ENCODE results near the gene GALNTL6. TPM values are rescaled to one million over a fixed set of nuclear protein-coding genes. Genes with fewer than 3 reads are reported as not detected.

The GALNTL6 gene
- total and polyA plus RNA-seq, 2 donors (not counting 3 experiments of a cell fraction or from before 2014, with no cell fraction given): not detected

GRCh38 chr4:173046818-173047217, 1233.6 kb downstream of the GALNTL6 start:
- H3K27ac ChIP-seq (ENCODE audit: insufficient read depth, low read depth, low read length): no peak overlapping the region
- dilution Hi-C loops (cut with MboI; ENCODE audit: extremely low pct_ligation_motif_present, low sequenced_read_pairs) (no loop called here), intact Hi-C loops (cut with micrococcal nuclease) (no loop called here)
- no peaks in the 10 kb centered on the region for H3K79me2 ChIP-seq (ENCODE audit: control insufficient read depth, insufficient read depth, low read length)
- no peak overlapping the region for H3K9ac ChIP-seq (replicated peaks; ENCODE audit: extremely low read depth, insufficient read depth, low read length)
- no peaks in the 10 kb centered on the region for H3K9me1 ChIP-seq (replicated peaks; ENCODE audit: control insufficient read depth, extremely low read depth, insufficient read depth, low read length)
- no peak for DNase-seq (ENCODE audit: low read depth, low spot score)
- H3K4me2 ChIP-seq (ENCODE audit: insufficient read depth, low read length): no peak overlapping the region
- ChIA-PET POLR2A (no interaction called here), CTCF (interaction anchor here (0.8 to 1.1 kb wide), 2 partner anchors 33 to 211 kb away, joined by 4 to 8 read pairs; no protein-coding TSS in a partner anchor)
- H3K4me3 ChIP-seq (replicated peaks in 1 of 3; ENCODE audit: insufficient read depth in 1 of 3, low read depth in 1 of 3, low read length in 3 of 3): no peak overlapping the region
- H2AFZ ChIP-seq (ENCODE audit: low read depth, low read length): no peak overlapping the region
- no peaks in the 10 kb centered on the region for H3K9me3 ChIP-seq (replicated peaks; ENCODE audit: control insufficient read depth, insufficient read depth, low read length)
- TF ChIP-seq JUN (IDR thresholded peaks at IDR 0.05; ENCODE audit: borderline replicate concordance, insufficient read depth, insufficient read length, low read depth) (no peak), CTCF (IDR thresholded peaks at IDR 0.05; ENCODE audit: extremely low read depth in 1 of 2, insufficient read depth in 1 of 2, low read depth in 1 of 2, low read length in 2 of 2) (no peak), GATA2 (IDR thresholded peaks at IDR 0.05; ENCODE audit: insufficient read depth, insufficient read length, low read depth, low read length) (no peak), POLR2AphosphoS5 (IDR thresholded peaks at IDR 0.05; ENCODE audit: insufficient read depth, low read depth, low read length) (no peak), EZH2 (IDR thresholded peaks at IDR 0.05; ENCODE audit: borderline replicate concordance, low read depth, low read length, severe bottlenecking) (no peak), MYC (IDR thresholded peaks at IDR 0.05; ENCODE audit: low read depth, low read length) (no peak), FOS (IDR thresholded peaks at IDR 0.05; ENCODE audit: borderline replicate concordance, insufficient read depth, low read length) (no peak)
- H3K27me3 ChIP-seq (ENCODE audit: control insufficient read depth in 2 of 2, insufficient read depth in 2 of 2, low read length in 2 of 2): no peaks in the 10 kb centered on the region
- FAIRE-seq: no peak
- H3K36me3 ChIP-seq (ENCODE audit: control insufficient read depth in 2 of 2, extremely low read depth in 1 of 2, insufficient read depth in 2 of 2, low read length in 2 of 2): no peaks in the 10 kb centered on the region
- peaks cover 2% of the 10 kb centered on the region for H3K4me1 ChIP-seq (ENCODE audit: control insufficient read depth, extremely low read depth, insufficient read depth, low read length)
- BruUV-seq (replicated peaks): no TSS peak
- H4K20me1 ChIP-seq (replicated peaks; ENCODE audit: control insufficient read depth, extremely low read depth, insufficient read depth, low read length): no peaks in the 10 kb centered on the region

All from endothelial cell of umbilical vein (primary cell).